Fibroblast of lung (primary cell): ENCODE results near the gene ACSM3.

ENCODE experiments used
- CTCF ChIP-seq, 2 donors: IDR thresholded peaks in 1 of 2; conservative IDR thresholded peaks in 1 of 2; 1 replicate in 1 of 2; 2 replicates in 1 of 2; pipeline ENCODE4 v1.5.1; 2011 to 2012; ENCODE audit warnings: low read length in 2 of 2, control low read depth in 1 of 2, inconsistent platforms in 1 of 2, low read depth in 1 of 2, mild to moderate bottlenecking in 1 of 2
- EZH2 ChIP-seq: IDR thresholded peaks from 2 replicates; pipeline ENCODE4 v1.5.1; 2012; ENCODE audit warnings: low read length, control low read depth, mild to moderate bottlenecking; ENCODE audit errors: missing control alignments

- TF ChIP-seq CTCF (conservative IDR thresholded peaks at IDR 0.05 in 1 of 2, IDR thresholded peaks at IDR 0.05 in 1 of 2; ENCODE audit: low read depth in 1 of 2, low read length in 2 of 2) (no peak), EZH2 (no peak)
Measured at GRCh38 chr16:20821682-20822081, 57.9 kb downstream of the ACSM3 start.
